Stomach smooth muscle (tissue), 2 donors: ENCODE measurements around the gene TRIM49C.
"Not testable (repeated sequence)": the region's sequence is repeated elsewhere in the genome, so short reads cannot be mapped to it uniquely, and the experiment has no call there.

ENCODE experiments used
- H3K27ac ChIP-seq: one replicate; pipeline ENCODE4 v1.7.0; 2013; ENCODE audit warnings: mild to moderate bottlenecking, low read length, inconsistent platforms
- H3K27me3 ChIP-seq, 2 donors: one replicate each; pipeline ENCODE4 v1.7.0; 2013; ENCODE audit warnings: low read length in 2 of 2; ENCODE audit not compliant: insufficient read depth in 2 of 2, control insufficient read depth in 1 of 2
- H3K36me3 ChIP-seq, 2 donors: one replicate each; pipeline ENCODE4 v1.7.0; 2013; ENCODE audit warnings: low read length in 2 of 2; ENCODE audit not compliant: control insufficient read depth in 2 of 2, insufficient read depth in 2 of 2
- H3K4me1 ChIP-seq: one replicate; pipeline ENCODE4 v1.7.0; 2013; ENCODE audit warnings: low read length; ENCODE audit not compliant: control insufficient read depth, insufficient read depth
- H3K4me3 ChIP-seq, 2 donors: one replicate each; pipeline ENCODE4 v1.7.0; 2013; ENCODE audit warnings: low read length in 2 of 2
- H3K9ac ChIP-seq, 2 donors: one replicate each; pipeline ENCODE4 v1.7.0; 2013; ENCODE audit warnings: low read length in 2 of 2, mild to moderate bottlenecking in 1 of 2
- H3K9me3 ChIP-seq, 2 donors: one replicate each; pipeline ENCODE4 v1.7.0; 2013; ENCODE audit warnings: low read length in 2 of 2; ENCODE audit not compliant: control insufficient read depth in 2 of 2
- donor health status: healthy.
- donor health status: Pancreatic carcinoma.

The TRIM49C gene, protein sequence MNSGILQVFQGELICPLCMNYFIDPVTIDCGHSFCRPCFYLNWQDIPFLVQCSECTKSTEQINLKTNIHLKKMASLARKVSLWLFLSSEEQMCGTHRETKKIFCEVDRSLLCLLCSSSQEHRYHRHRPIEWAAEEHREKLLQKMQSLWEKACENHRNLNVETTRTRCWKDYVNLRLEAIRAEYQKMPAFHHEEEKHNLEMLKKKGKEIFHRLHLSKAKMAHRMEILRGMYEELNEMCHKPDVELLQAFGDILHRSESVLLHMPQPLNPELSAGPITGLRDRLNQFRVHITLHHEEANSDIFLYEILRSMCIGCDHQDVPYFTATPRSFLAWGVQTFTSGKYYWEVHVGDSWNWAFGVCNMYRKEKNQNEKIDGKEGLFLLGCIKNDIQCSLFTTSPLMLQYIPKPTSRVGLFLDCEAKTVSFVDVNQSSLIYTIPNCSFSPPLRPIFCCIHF

GRCh38 chr11:90030806-90031205 lies at the start of gene TRIM49C:
Gene TRIM49C, plus strand, starts transcription at chr11:90031106. Its CDS starts 4,106 bp downstream, at chr11:90035212.
- not testable (repeated sequence) for H3K27ac ChIP-seq, H3K36me3 ChIP-seq, H3K27me3 ChIP-seq, H3K4me1 ChIP-seq, H3K4me3 ChIP-seq, H3K9me3 ChIP-seq, H3K9ac ChIP-seq

- H3K27me3 ChIP-seq, H3K9me3 ChIP-seq, H3K4me1 ChIP-seq, H3K4me3 ChIP-seq, H3K9ac ChIP-seq, H3K36me3 ChIP-seq, H3K27ac ChIP-seq: not testable (repeated sequence)
Measured at GRCh38 chr11:90024184-90024583, 6.7 kb upstream of the TRIM49C start.

DNA sequence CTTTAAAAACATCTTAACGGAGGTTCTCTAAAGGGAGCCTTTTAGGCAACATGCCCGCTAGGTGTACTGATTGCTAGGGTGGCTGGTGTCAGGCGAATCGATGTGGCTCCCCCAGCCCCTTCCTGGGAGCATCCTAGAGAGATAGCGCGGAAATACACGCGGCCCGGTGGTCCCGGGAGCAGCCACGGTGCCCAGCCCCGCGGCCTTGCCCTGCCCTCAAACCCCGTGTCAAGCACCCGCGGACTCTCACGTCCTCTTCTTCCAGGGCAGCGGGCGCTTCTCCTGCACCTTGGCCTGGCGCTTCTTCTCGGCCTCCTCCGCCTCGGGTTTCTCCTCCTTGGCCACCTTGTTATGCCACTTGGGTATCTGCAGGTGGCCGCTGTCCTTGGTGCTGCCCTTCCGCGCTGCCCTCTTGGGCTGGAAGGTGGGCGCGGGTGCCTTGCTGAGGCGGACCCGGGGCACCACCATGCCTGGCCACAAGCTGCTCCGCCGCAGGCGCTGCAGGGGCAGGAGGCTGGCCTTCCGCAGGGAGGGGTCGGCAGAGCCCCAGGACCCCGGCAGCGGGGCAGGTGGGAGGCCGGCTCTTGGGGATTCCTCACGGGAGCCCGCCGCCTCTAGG lies 20.8 kb downstream of the TRIM49C start:
- not testable (repeated sequence) for H3K36me3 ChIP-seq, H3K4me1 ChIP-seq, H3K27ac ChIP-seq, H3K9me3 ChIP-seq, H3K27me3 ChIP-seq, H3K4me3 ChIP-seq, H3K9ac ChIP-seq

DNA sequence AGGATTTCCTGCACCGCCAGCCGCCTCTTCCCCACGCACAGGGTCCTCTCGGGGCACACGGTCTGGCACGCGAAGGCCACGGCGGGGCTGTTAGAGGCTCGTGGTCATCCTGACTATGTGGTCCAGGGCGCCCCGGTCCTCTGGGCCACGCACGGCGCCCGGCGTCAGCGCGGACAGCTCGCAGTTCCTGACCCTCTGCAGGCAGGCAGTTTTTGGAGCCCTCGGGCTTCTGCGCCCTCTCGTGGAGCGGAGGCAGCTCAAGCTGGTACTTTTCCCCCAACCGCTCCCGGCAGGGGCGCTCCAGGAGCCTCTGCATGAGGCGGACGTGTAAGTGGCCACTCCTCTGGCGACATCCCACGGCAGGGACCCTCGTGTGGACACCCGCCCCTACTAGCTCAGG lies 21.4 kb downstream of the TRIM49C start:
- not testable (repeated sequence) for H3K27me3 ChIP-seq, H3K27ac ChIP-seq, H3K9ac ChIP-seq, H3K9me3 ChIP-seq, H3K4me1 ChIP-seq, H3K4me3 ChIP-seq, H3K36me3 ChIP-seq

DNA sequence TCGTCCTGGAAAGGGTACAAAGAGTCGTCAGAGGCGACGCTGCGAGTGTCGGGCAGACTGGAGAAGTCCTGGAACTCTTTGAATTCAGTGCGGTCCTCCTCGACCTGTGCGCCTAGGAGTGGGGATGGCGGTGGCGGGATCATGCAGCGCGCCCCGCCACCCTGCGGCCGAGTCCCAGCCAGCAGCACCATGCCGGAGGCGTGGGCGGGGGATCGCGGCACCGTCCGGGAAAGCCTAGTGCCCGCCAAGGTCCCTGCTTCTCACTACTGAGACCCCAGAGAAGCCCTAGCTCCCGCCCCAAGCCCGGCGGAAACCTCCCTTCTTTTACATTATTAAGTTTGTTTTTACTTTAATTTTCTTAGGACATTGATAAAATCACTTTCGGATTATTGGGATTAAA lies 22.6 kb downstream of the TRIM49C start:
- H3K9me3 ChIP-seq, H3K4me3 ChIP-seq, H3K4me1 ChIP-seq, H3K27me3 ChIP-seq, H3K36me3 ChIP-seq, H3K27ac ChIP-seq, H3K9ac ChIP-seq: not testable (repeated sequence)

DNA sequence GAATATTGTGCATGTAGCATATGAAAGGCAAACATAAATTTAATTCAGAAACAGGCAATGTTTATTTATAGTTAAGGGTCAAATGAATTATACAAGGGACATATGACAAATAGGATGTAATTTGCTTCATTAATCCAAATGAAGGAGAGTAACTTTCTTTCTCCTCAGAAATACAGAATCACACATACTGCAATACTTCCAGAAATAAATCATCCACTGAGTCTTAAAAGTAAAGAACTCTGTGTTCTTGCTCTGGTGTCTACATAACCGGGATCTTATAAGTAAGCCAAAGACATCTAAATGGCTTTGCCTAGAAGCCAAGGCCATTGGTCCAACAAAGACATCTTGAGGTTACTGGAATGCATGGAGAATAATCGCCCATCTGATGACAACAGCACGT lies 54.7 kb downstream of the TRIM49C start, which contains the start of gene UBTFL1:
Gene UBTFL1, plus strand, starts transcription at position 301 of the 400 bp plus-strand sequence. Its CDS starts 0 bp downstream, at position 301.
- H3K9ac ChIP-seq, H3K27me3 ChIP-seq, H3K4me3 ChIP-seq, H3K9me3 ChIP-seq, H3K27ac ChIP-seq, H3K36me3 ChIP-seq, H3K4me1 ChIP-seq: not testable (repeated sequence)

GRCh38 chr11:90088731-90089130 lies 57.8 kb downstream of the TRIM49C start:
- not testable (repeated sequence) for H3K27ac ChIP-seq, H3K27me3 ChIP-seq, H3K9ac ChIP-seq, H3K9me3 ChIP-seq, H3K4me1 ChIP-seq, H3K36me3 ChIP-seq, H3K4me3 ChIP-seq
